ENCODE results near the gene MED31. TPM values are rescaled to one million over a fixed set of nuclear protein-coding genes. Genes with fewer than 3 reads are reported as not detected.

Gene MED31
- total and polyA plus RNA-seq, 2 of the 13 experiments (the other 11 are each of a cell fraction or from before 2014, with no cell fraction given) = 19.0 to 20.9 TPM

DNA sequence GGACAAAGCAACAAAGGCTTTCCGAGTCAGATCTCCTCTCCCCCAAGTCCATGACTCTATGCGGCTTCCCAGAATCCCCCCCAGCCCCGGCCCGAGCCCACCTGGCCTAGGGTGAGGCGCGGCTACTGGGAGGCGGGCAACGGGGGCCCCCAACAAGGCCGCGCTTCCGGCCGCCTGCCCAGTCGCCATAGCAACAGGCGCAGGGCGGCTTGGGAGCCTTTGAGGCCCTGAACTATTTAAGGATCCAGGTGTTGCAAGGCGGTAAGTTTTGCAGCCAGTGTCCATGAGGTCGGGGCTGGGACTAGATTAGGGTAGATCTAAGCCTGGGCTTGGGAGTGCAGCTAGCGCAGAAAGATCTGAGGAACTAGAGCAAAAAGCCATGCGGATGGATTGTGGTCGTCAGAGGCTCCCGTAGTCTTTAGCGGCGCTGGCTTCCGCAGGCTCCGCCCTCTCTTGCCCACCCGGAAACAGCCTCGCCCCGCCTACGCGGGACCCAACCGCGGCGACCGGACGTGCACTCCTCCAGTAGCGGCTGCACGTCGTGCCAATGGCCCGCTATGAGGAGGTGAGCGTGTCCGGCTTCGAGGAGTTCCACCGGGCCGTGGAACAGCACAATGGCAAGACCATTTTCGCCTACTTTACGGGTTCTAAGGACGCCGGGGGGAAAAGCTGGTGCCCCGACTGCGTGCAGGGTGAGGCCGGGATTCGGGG, 10.7 kb downstream of the MED31 start, which contains the start of the genes KIAA0753 and TXNDC17 (continued):
- TF ChIP-seq MAF1 (CRISPR knock-in tag; IDR thresholded peaks at IDR 0.05; ENCODE audit: borderline replicate concordance) = no peak
- TF ChIP-seq, protein P1, sequence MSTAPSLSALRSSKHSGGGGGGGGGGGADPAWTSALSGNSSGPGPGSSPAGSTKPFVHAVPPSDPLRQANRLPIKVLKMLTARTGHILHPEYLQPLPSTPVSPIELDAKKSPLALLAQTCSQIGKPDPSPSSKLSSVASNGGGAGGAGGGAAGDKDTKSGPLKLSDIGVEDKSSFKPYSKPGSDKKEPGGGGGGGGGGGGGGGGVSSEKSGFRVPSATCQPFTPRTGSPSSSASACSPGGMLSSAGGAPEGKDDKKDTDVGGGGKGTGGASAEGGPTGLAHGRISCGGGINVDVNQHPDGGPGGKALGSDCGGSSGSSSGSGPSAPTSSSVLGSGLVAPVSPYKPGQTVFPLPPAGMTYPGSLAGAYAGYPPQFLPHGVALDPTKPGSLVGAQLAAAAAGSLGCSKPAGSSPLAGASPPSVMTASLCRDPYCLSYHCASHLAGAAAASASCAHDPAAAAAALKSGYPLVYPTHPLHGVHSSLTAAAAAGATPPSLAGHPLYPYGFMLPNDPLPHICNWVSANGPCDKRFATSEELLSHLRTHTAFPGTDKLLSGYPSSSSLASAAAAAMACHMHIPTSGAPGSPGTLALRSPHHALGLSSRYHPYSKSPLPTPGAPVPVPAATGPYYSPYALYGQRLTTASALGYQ (CRISPR knock-in tag; IDR thresholded peaks at IDR 0.05) = no peak; the same call in 1 of the 2 replicates
- 0 out of 2 replicates have a peak, but pooled peaks have one; percentile 77 for TF ChIP-seq ZNF468 (CRISPR knock-in tag; IDR thresholded peaks at IDR 0.05)
- TF ChIP-seq, protein P2, sequence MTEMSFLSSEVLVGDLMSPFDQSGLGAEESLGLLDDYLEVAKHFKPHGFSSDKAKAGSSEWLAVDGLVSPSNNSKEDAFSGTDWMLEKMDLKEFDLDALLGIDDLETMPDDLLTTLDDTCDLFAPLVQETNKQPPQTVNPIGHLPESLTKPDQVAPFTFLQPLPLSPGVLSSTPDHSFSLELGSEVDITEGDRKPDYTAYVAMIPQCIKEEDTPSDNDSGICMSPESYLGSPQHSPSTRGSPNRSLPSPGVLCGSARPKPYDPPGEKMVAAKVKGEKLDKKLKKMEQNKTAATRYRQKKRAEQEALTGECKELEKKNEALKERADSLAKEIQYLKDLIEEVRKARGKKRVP (CRISPR knock-in tag; IDR thresholded peaks at IDR 0.05) = no peak
- TF ChIP-seq CBX5 (CRISPR knock-in tag; IDR thresholded peaks at IDR 0.05; ENCODE audit: borderline replicate concordance) = no peak
- TF ChIP-seq, protein P3, sequence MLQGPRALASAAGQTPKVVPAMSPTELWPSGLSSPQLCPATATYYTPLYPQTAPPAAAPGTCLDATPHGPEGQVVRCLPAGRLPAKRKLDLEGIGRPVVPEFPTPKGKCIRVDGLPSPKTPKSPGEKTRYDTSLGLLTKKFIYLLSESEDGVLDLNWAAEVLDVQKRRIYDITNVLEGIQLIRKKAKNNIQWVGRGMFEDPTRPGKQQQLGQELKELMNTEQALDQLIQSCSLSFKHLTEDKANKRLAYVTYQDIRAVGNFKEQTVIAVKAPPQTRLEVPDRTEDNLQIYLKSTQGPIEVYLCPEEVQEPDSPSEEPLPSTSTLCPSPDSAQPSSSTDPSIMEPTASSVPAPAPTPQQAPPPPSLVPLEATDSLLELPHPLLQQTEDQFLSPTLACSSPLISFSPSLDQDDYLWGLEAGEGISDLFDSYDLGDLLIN (CRISPR knock-in tag; IDR thresholded peaks at IDR 0.05; ENCODE audit: borderline replicate concordance) = peak; percentile 58; the same call in 1 of the 2 replicates
- peak in 1 of 2 experiments; percentile 40; a peak in 1 of 4 replicates for TF ChIP-seq EP300 (IDR thresholded peaks at IDR 0.05; ENCODE audit: low read depth in 2 of 2, low read length in 2 of 2)
- peak; percentile 33; the same call in 1 of the 2 replicates for TF ChIP-seq EP300 (CRISPR knock-in tag; IDR thresholded peaks at IDR 0.05; ENCODE audit: borderline replicate concordance)
- TF ChIP-seq ATAD3A (CRISPR knock-in tag; IDR thresholded peaks at IDR 0.05) = no peak
- peak; percentile 73 for TF ChIP-seq ZNF331 (CRISPR knock-in tag; IDR thresholded peaks at IDR 0.05)
- TF ChIP-seq, protein P4, sequence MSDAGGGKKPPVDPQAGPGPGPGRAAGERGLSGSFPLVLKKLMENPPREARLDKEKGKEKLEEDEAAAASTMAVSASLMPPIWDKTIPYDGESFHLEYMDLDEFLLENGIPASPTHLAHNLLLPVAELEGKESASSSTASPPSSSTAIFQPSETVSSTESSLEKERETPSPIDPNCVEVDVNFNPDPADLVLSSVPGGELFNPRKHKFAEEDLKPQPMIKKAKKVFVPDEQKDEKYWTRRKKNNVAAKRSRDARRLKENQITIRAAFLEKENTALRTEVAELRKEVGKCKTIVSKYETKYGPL (CRISPR knock-in tag; IDR thresholded peaks at IDR 0.05) = no peak
- TF ChIP-seq IKZF4 (CRISPR knock-in tag; IDR thresholded peaks at IDR 0.05; ENCODE audit: borderline replicate concordance, low read depth, not compliant biosample characterization) = peak; percentile 97
- no peak for TF ChIP-seq GTF2F1 (IDR thresholded peaks at IDR 0.05; ENCODE audit: low read length)
- TF ChIP-seq ZNF569 (CRISPR knock-in tag; IDR thresholded peaks at IDR 0.05; ENCODE audit: borderline replicate concordance) = no peak
- TF ChIP-seq ZNF790 (CRISPR knock-in tag; IDR thresholded peaks at IDR 0.05; ENCODE audit: borderline replicate concordance) = no peak; the same call in 1 of the 2 replicates
- no peak for TF ChIP-seq ZNF615 (CRISPR knock-in tag; IDR thresholded peaks at IDR 0.05; ENCODE audit: borderline replicate concordance)
- peak; percentile 65 for TF ChIP-seq CBFB (CRISPR knock-in tag; IDR thresholded peaks at IDR 0.05)
- TF ChIP-seq ZFAT (CRISPR knock-in tag; conservative IDR thresholded peaks at IDR 0.05) = no peak
- TF ChIP-seq YY1 (IDR thresholded peaks at IDR 0.05; ENCODE audit: insufficient read depth, insufficient replicate concordance, low read depth, low read length) = peak; percentile 17
- TF ChIP-seq ZNF598 (CRISPR knock-in tag; IDR thresholded peaks at IDR 0.05; ENCODE audit: borderline replicate concordance) = peak; percentile 97
- no peak for TF ChIP-seq JDP2 (CRISPR knock-in tag; IDR thresholded peaks at IDR 0.05; ENCODE audit: borderline replicate concordance)
- no peak for TF ChIP-seq REL (CRISPR knock-in tag; conservative IDR thresholded peaks at IDR 0.05)
- TF ChIP-seq NFE2L1 (CRISPR knock-in tag; IDR thresholded peaks at IDR 0.05; ENCODE audit: borderline replicate concordance) = 0 out of 2 replicates have a peak, but pooled peaks have one; percentile 35
- peak; percentile 87 for TF ChIP-seq IRF2 (CRISPR knock-in tag; IDR thresholded peaks at IDR 0.05)

Data from HepG2 (cell line).